Activated T-helper 2 cell treated with anti-CD3 and anti-CD28 coated beads, Interferon-gamma antibody, Interleukin-2, Interleukin-4, amounts not matched to agents 10 μg/mL and 5 μg/mL and 100 μg/mL, durations not matched to agents 14 hours and 24 hours and 36 hours (primary cell): ENCODE data around the gene SPATA25. TPM values are rescaled to one million over a fixed set of nuclear protein-coding genes. Genes with fewer than 3 reads are reported as not detected.

Experiments
- DNase-seq: peaks from one replicate; pipeline ENCODE4 v3.0.0; 2021; ENCODE audit warnings: low spot score
- H3K27ac Mint-ChIP-seq: one replicate; pipeline ENCODE4 v1.8.0; 2021; ENCODE audit warnings: mixed read lengths
- H3K27me3 Mint-ChIP-seq: one replicate; pipeline ENCODE4 v1.8.0; 2021; ENCODE audit warnings: low read depth, mixed read lengths
- H3K36me3 Mint-ChIP-seq: one replicate; pipeline ENCODE4 v1.8.0; 2021; ENCODE audit warnings: low read depth, mixed read lengths
- H3K4me1 Mint-ChIP-seq: one replicate; pipeline ENCODE4 v1.8.0; 2021; ENCODE audit warnings: low read depth, mixed read lengths
- H3K4me3 Mint-ChIP-seq: one replicate; pipeline ENCODE4 v1.8.0; 2021; ENCODE audit warnings: low read depth, mild to moderate bottlenecking, moderate library complexity, mixed read lengths
- H3K9me3 Mint-ChIP-seq: one replicate; pipeline ENCODE4 v1.8.0; 2021; ENCODE audit warnings: mixed read lengths
- intact Hi-C: fragments of 100-400 bp; cut with micrococcal nuclease; formaldehyde crosslinking; loops from one replicate; pipeline ENCODE4 v1.15.1; 2023
- total RNA-seq: library from RNA; stranded (reverse); gene quantifications from 2 replicates; pipeline ENCODE4 v1.2.3, GENCODE V29; 2022

Gene SPATA25
- total RNA-seq, 1 donor from 2014 or later: 1.1 TPM

- DNase-seq: no peak
- no peaks in the 10 kb centered on the region for H3K9me3 Mint-ChIP-seq
- H3K4me1 Mint-ChIP-seq: peaks cover 10% of the 10 kb centered on the region
- intact Hi-C loops: no loop called here
- H3K36me3 Mint-ChIP-seq: peaks cover 18% of the 10 kb centered on the region
- H3K27me3 Mint-ChIP-seq: no peaks in the 10 kb centered on the region
- no peak overlapping the region for H3K27ac Mint-ChIP-seq
- H3K4me3 Mint-ChIP-seq: no peak overlapping the region
These were observed 23.6 kb downstream of the SPATA25 start for GRCh38 chr20:45863543-45864470.

DNA sequence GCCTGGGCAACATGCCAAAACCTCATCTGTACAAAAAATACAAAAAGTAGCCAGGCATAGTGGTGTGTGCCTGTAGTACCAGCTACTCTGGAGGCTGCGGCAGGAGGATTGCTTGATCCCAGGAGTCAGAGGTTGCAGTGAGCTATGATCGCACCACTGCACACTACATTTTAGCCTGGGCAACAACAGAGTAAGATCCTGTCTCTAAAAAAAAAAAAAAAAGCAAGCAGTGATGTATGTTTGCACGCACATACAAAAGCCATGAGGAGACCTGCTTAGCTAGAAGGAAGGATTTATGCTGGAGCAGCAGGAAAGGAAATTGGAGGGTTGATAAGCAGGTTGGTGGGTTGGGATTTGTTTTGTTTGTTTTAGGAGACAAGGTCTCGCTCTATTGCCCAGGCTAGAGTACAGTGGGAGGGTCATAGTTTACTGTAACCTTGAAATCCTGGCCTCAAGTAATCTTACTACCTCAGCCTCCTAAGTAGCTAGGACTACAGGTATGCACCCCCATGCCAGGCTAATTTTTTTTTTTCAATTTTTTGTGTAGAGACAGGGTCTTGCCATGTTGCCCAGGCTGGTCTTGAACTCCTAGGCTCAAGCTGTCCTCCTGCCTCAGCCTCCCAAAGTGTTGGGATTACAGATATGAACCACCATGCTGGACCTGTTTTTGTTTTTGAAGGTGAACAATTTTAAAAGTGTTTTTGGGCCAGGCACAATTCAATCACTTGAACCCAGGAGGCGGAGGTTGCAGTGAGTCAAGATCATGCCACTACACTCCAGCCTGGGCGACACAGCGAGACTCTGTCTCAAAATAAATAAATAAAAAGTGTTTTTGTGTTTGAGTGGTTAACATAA, 26.0 kb downstream of the SPATA25 start:
- H3K4me3 Mint-ChIP-seq: no peak overlapping the region
- DNase-seq: no peak
- H3K36me3 Mint-ChIP-seq: peaks cover 18% of the 10 kb centered on the region
- no peaks in the 10 kb centered on the region for H3K27me3 Mint-ChIP-seq
- intact Hi-C loops: no loop called here
- H3K4me1 Mint-ChIP-seq: peaks cover 22% of the 10 kb centered on the region
- no peaks in the 10 kb centered on the region for H3K9me3 Mint-ChIP-seq
- H3K27ac Mint-ChIP-seq: no peak overlapping the region

- intact Hi-C loops: no loop called here
- Mint-ChIP-seq H3K36me3 (peaks cover 18% of the 10 kb centered on the region), H3K4me1 (peaks cover 27% of the 10 kb centered on the region), H3K27me3 (no peaks in the 10 kb centered on the region), H3K4me3 (no peak overlapping the region), H3K27ac (no peak overlapping the region), H3K9me3 (no peaks in the 10 kb centered on the region)
- no peak for DNase-seq
These were observed 26.7 kb downstream of the SPATA25 start for GRCh38 chr20:45860560-45861220.

- Mint-ChIP-seq H3K27me3 (no peaks in the 10 kb centered on the region), H3K4me1 (peaks cover 28% of the 10 kb centered on the region), H3K27ac (no peak overlapping the region), H3K9me3 (no peaks in the 10 kb centered on the region), H3K4me3 (no peak overlapping the region), H3K36me3 (peaks cover 21% of the 10 kb centered on the region)
- intact Hi-C loops: loop anchor here (5.0 kb wide), 1 partner anchor 48 kb away; the partner anchor contains the start of gene UBE2C
- no peak for DNase-seq
These were observed 27.5 kb downstream of the SPATA25 start for GRCh38 chr20:45859916-45860315.

GRCh38 chr20:45857882-45858216, 29.6 kb downstream of the SPATA25 start:
- Mint-ChIP-seq H3K27ac (peak overlapping the region; percentile 99), H3K4me3 (peak overlapping the region; percentile 97), H3K27me3 (no peaks in the 10 kb centered on the region), H3K9me3 (no peaks in the 10 kb centered on the region), H3K36me3 (peaks cover 29% of the 10 kb centered on the region), H3K4me1 (peaks cover 30% of the 10 kb centered on the region)
- intact Hi-C loops: loop anchor here (1.0 to 5.0 kb wide), 7 partner anchors 23 to 115 kb away; partner anchors contain the start of genes CTSA, NEURL2, PCIF1 and UBE2C
- no peak for DNase-seq

DNA sequence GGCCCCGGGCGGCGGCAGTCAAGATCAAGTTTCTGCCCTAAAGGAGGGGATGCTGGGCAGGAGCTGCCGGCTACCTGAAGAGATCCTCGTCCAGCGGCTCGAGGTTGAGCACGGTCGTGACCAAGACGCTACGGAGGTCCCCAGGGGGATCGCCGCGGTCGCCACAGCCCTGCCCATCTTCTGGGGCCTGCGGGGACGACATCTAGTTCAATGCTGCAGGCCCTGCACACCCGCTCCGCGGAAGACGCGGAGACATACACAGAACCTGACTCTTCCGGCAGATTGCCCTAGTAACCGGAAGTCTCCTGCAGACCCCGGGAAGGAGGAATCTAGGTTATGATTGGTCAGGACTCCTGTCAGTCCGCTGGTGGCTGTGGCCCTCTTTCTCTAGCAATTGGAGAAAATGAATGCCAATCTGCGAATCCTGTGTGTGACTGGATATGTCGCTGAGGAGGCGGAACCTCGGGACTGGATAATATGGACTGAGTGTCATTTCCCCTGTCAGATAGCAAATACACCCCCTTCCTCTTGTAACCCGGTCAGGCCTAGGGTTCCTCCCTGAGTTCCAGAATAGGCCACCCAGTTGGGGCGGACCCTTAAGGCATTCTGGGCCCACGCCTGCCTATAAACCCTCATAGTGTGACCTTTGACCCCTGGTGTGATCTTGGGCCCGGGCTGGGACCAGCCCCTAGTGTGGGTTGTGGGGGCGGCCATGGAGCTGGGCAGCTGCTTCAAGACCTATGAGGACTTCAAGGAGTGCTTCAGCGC, 30.1 kb downstream of the SPATA25 start, which contains the start of the genes ACOT8 and ZSWIM3:
Gene ACOT8 (minus strand): TSS at position 279 of the 768 bp plus-strand sequence. CDS start 77 bp downstream, at position 202.
Gene ZSWIM3 (plus strand): TSS at position 501 of the 768 bp plus-strand sequence. CDS start 212 bp downstream, at position 713.
- Mint-ChIP-seq H3K27ac (peak within 1 kb of the TSS; percentile 99), H3K4me1 (peaks cover 30% of the 10 kb centered on the region), H3K36me3 (peaks cover 31% of the 10 kb centered on the region), H3K9me3 (no peaks in the 10 kb centered on the region), H3K27me3 (no peaks in the 10 kb centered on the region), H3K4me3 (peak within 1 kb of the TSS; percentile 97)
- intact Hi-C loops: loop anchor here (1.0 to 5.0 kb wide), 7 partner anchors 22 to 116 kb away; partner anchors contain the start of genes CTSA, NEURL2, PCIF1 and UBE2C
- DNase-seq: peak; percentile 95

DNA sequence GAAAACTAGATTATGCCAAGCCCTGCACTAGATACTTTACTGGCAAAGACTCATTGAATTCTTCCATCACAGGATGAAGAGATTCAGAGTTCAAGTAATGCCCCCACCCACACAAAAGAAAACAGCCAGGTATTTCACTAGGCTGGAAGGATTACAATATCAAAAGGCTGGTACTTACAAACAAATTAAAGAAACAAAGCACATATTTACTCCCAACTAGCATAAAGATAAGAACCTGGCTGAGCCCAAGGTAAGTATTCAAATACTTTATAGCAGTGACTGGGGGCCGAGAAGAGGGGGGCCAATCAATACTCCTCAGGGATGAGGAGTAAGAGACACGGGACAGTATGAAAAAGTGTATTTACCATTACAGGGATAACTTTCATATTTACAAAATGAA, 33.9 kb downstream of the SPATA25 start:
- peaks cover 43% of the 10 kb centered on the region for H3K36me3 Mint-ChIP-seq
- H3K27ac Mint-ChIP-seq: no peak overlapping the region
- intact Hi-C loops: no loop called here
- H3K4me1 Mint-ChIP-seq: peaks cover 17% of the 10 kb centered on the region
- no peak for DNase-seq
- no peaks in the 10 kb centered on the region for H3K9me3 Mint-ChIP-seq
- H3K27me3 Mint-ChIP-seq: no peaks in the 10 kb centered on the region
- H3K4me3 Mint-ChIP-seq: no peak overlapping the region

DNA sequence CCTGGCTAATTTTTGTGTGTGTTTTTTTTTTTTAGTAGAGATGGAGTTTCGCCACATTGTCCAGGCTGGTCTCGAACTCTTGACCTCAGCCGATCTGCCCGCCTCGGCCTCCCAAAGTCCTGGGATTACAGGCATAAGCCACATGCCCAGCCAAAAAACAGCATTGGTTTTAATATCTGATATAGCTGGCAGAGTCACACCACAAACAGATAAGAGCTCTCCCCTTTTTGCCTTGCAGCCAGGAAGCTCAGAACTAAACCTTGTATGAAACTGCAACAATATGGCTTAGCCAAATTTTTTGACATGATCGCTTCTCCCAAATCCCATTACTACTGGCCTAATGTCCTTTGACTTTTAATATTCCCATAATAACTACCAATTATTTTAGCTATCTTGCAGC, 35.1 kb downstream of the SPATA25 start:
- no peak overlapping the region for H3K4me3 Mint-ChIP-seq
- no peaks in the 10 kb centered on the region for H3K9me3 Mint-ChIP-seq
- H3K27me3 Mint-ChIP-seq: no peaks in the 10 kb centered on the region
- peaks cover 9% of the 10 kb centered on the region for H3K4me1 Mint-ChIP-seq
- H3K36me3 Mint-ChIP-seq: peaks cover 49% of the 10 kb centered on the region
- intact Hi-C loops: no loop called here
- no peak overlapping the region for H3K27ac Mint-ChIP-seq
- no peak for DNase-seq

DNA sequence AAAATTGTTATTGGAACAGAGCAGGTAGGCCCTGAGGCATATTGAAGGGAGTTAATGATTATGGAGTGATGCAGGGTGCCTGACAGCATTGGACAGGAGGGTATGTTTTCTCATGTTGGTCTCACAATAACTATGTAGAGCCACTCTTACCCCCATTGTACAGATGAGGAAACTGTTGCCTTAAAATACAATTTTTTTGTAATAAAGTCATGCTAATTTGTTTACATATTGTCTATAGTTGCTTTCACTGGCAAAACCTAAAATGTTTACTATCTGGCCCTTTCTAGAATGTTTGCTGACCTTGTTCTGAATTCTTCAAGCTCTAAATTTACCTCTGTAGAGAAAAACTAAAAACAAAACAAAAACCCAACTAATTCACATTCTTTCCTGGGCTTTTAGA, 35.9 kb downstream of the SPATA25 start:
- Mint-ChIP-seq H3K36me3 (peaks cover 50% of the 10 kb centered on the region), H3K4me1 (peaks cover 8% of the 10 kb centered on the region), H3K9me3 (no peaks in the 10 kb centered on the region), H3K4me3 (no peak overlapping the region), H3K27me3 (no peaks in the 10 kb centered on the region), H3K27ac (no peak overlapping the region)
- DNase-seq: no peak
- intact Hi-C loops: no loop called here

- Mint-ChIP-seq H3K36me3 (peaks cover 55% of the 10 kb centered on the region), H3K4me3 (no peak overlapping the region), H3K4me1 (peaks cover 5% of the 10 kb centered on the region), H3K27me3 (no peaks in the 10 kb centered on the region), H3K9me3 (no peaks in the 10 kb centered on the region), H3K27ac (no peak overlapping the region)
- no peak for DNase-seq
- intact Hi-C loops: no loop called here
These were observed 36.5 kb downstream of the SPATA25 start for GRCh38 chr20:45850926-45851325.

GRCh38 chr20:45850238-45850637, 37.2 kb downstream of the SPATA25 start:
- Mint-ChIP-seq H3K27ac (no peak overlapping the region), H3K9me3 (no peaks in the 10 kb centered on the region)

More at GRCh38 chr20:45850238-45850637, 37.2 kb downstream of the SPATA25 start:
- no peak for DNase-seq
- intact Hi-C loops: no loop called here
- peaks cover 2% of the 10 kb centered on the region for H3K4me1 Mint-ChIP-seq
- no peak overlapping the region for H3K4me3 Mint-ChIP-seq
- H3K27me3 Mint-ChIP-seq: no peaks in the 10 kb centered on the region
- peaks cover 55% of the 10 kb centered on the region for H3K36me3 Mint-ChIP-seq
